ENCODE results near the gene LIPG. TPM values are rescaled to one million over a fixed set of nuclear protein-coding genes. Genes with fewer than 3 reads are reported as not detected.
A peak's percentile ranks its signal among the peaks of the same experiment; 100 is the strongest.

LIPG gene
- polyA plus RNA-seq, 1 donor (not counting 4 experiments of a cell fraction or from before 2014, with no cell fraction given), result 241 TPM

- FAIRE-seq, result no peak
- H3K27me3 ChIP-seq (ENCODE audit: control insufficient read depth, extremely low read depth, insufficient read depth, low read length), result no peaks in the 10 kb centered on the region
- H3K36me3 ChIP-seq (ENCODE audit: control insufficient read depth in 2 of 2, extremely low read depth in 1 of 2, insufficient read depth in 2 of 2, low read length in 2 of 2), result peaks cover 18 to 31% of the 10 kb centered on the region in 2 experiments
- peak overlapping the region; percentile 95 for H3K4me2 ChIP-seq (ENCODE audit: control insufficient read depth, extremely low read depth, insufficient read depth, low read depth, low read length)
- H2AFZ ChIP-seq (ENCODE audit: control insufficient read depth, low read length), result no peak overlapping the region
- H3K9ac ChIP-seq (ENCODE audit: control insufficient read depth, extremely low read depth, insufficient read depth, low read length), result peak overlapping the region; percentile 91
- peaks cover 57% of the 10 kb centered on the region for H3K79me2 ChIP-seq (ENCODE audit: control insufficient read depth, insufficient read depth, low read length)
- no peaks in the 10 kb centered on the region for H3K9me3 ChIP-seq (ENCODE audit: control insufficient read depth, low read depth, low read length)
- dilution Hi-C loops (cut with MboI; ENCODE audit: extremely low pct_ligation_motif_present, low sequenced_read_pairs), result no loop called here
- peak overlapping the region; percentile 83 for H3K27ac ChIP-seq (ENCODE audit: control insufficient read depth, insufficient read depth, low read length)
- H3K4me3 ChIP-seq (ENCODE audit: control insufficient read depth in 2 of 3, extremely low read depth in 1 of 3, insufficient read depth in 2 of 3, low read depth in 1 of 3, low read length in 3 of 3), result peak overlapping the region; percentile 66 to 93 (median 93)
- H3K9me1 ChIP-seq (ENCODE audit: control insufficient read depth, extremely low read depth, insufficient read depth, low read length), result no peaks in the 10 kb centered on the region
- TF ChIP-seq CTCF (optimal IDR thresholded peaks at IDR 0.05 in 1 of 3, IDR thresholded peaks at IDR 0.05 in 1 of 3, conservative IDR thresholded peaks at IDR 0.05 in 1 of 3; ENCODE audit: extremely low read depth in 1 of 3, insufficient read depth in 2 of 3, low read length in 3 of 3) (no peak), EZH2 (IDR thresholded peaks at IDR 0.05; ENCODE audit: low read length) (no peak)
- peaks cover 51% of the 10 kb centered on the region for H3K4me1 ChIP-seq (ENCODE audit: control insufficient read depth, extremely low read depth, insufficient read depth, low read length)
- no peak for DNase-seq (ENCODE audit: low read depth, low spot score)
- peaks cover 5% of the 10 kb centered on the region for H4K20me1 ChIP-seq (ENCODE audit: control insufficient read depth, extremely low read depth, insufficient read depth, low read length)
These were observed 2.1 kb downstream of the LIPG start for GRCh38 chr18:49563701-49564517.

- no peak for DNase-seq (ENCODE audit: low read depth, low spot score)
- H3K4me3 ChIP-seq (ENCODE audit: control insufficient read depth in 2 of 3, extremely low read depth in 1 of 3, insufficient read depth in 2 of 3, low read depth in 1 of 3, low read length in 3 of 3), result peak overlapping the region; percentile 66 to 93 (median 93)
- peaks cover 56% of the 10 kb centered on the region for H3K4me1 ChIP-seq (ENCODE audit: control insufficient read depth, extremely low read depth, insufficient read depth, low read length)
- H3K9me3 ChIP-seq (ENCODE audit: control insufficient read depth, low read depth, low read length), result no peaks in the 10 kb centered on the region
- no peaks in the 10 kb centered on the region for H3K9me1 ChIP-seq (ENCODE audit: control insufficient read depth, extremely low read depth, insufficient read depth, low read length)
- no peak for FAIRE-seq
- peak overlapping the region; percentile 83 for H3K27ac ChIP-seq (ENCODE audit: control insufficient read depth, insufficient read depth, low read length)
- peak overlapping the region; percentile 44 for H3K9ac ChIP-seq (ENCODE audit: control insufficient read depth, extremely low read depth, insufficient read depth, low read length)
- no peak for TF ChIP-seq EZH2 (IDR thresholded peaks at IDR 0.05; ENCODE audit: low read length)
- TF ChIP-seq CTCF (optimal IDR thresholded peaks at IDR 0.05 in 1 of 3, IDR thresholded peaks at IDR 0.05 in 1 of 3, conservative IDR thresholded peaks at IDR 0.05 in 1 of 3; ENCODE audit: extremely low read depth in 1 of 3, insufficient read depth in 2 of 3, low read length in 3 of 3), result no peak
- H4K20me1 ChIP-seq (ENCODE audit: control insufficient read depth, extremely low read depth, insufficient read depth, low read length), result peaks cover 5% of the 10 kb centered on the region
- peaks cover 60% of the 10 kb centered on the region for H3K79me2 ChIP-seq (ENCODE audit: control insufficient read depth, insufficient read depth, low read length)
- H3K36me3 ChIP-seq (ENCODE audit: control insufficient read depth in 2 of 2, extremely low read depth in 1 of 2, insufficient read depth in 2 of 2, low read length in 2 of 2), result peaks cover 20 to 36% of the 10 kb centered on the region in 2 experiments
- dilution Hi-C loops (cut with MboI; ENCODE audit: extremely low pct_ligation_motif_present, low sequenced_read_pairs), result no loop called here
- no peaks in the 10 kb centered on the region for H3K27me3 ChIP-seq (ENCODE audit: control insufficient read depth, extremely low read depth, insufficient read depth, low read length)
- H3K4me2 ChIP-seq (ENCODE audit: control insufficient read depth, extremely low read depth, insufficient read depth, low read depth, low read length), result peak overlapping the region; percentile 95
- no peak overlapping the region for H2AFZ ChIP-seq (ENCODE audit: control insufficient read depth, low read length)
These were observed 2.6 kb downstream of the LIPG start for GRCh38 chr18:49564518-49564834.

All from keratinocyte (primary cell).